ENCODE results near the gene TMEM50A.
A peak's percentile ranks its signal among the peaks of the same experiment; 100 is the strongest.
"Not testable (repeated sequence)": the region's sequence is repeated elsewhere in the genome, so short reads cannot be mapped to it uniquely, and the experiment has no call there.

Gene TMEM50A

DNA sequence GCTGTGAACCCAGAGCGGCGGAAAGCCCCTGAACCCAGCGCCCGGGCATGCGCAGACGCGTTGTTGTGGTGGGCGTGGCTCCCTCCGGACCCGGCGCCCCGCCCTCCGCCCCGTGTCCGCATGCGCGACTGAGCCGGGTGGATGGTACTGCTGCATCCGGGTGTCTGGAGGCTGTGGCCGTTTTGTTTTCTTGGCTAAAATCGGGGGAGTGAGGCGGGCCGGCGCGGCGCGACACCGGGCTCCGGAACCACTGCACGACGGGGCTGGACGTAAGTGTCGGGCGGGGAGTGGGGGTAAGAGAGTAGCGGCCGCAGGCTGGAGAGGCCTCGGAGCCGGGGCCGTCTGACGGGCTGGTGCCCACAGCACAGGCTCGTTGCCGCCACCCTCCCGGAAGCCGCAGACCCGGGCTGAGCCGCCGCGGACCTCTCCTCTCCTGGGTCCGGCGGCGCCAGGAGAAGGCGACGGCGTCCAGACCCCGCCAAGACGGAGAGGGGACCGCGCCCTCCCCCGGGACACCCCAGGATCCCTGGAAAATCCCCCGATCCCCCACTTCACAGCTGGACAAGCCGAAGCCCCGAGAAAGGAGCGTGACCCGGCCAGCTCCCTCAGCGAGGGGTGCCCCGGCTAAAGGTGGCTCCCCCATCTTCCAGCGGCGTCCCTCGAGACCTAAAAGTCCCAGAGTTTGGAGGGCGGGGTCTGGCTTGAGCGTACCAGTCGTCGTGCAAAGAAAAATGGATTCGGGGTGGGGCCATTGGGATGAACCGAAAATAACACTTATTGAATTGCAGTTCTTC lies at the start of gene TMEM50A:
Gene TMEM50A, plus strand, starts transcription at position 147 of the 794 bp plus-strand sequence. CDS start 2,153 bp downstream, outside the sequence.
- peak within 1 kb of the TSS; percentile 97 for H3K9ac ChIP-seq (ENCODE audit: low read length)
- H3K36me3 ChIP-seq (ENCODE audit: control insufficient read depth, insufficient read depth, low read length), result no peaks in the 10 kb centered on the region
- H3K4me3 ChIP-seq (ENCODE audit: low read length), result peak within 1 kb of the TSS; percentile 90
- no peaks in the 10 kb centered on the region for H3K9me3 ChIP-seq (ENCODE audit: control insufficient read depth, low read length)
- no peaks in the 10 kb centered on the region for H3K27me3 ChIP-seq (ENCODE audit: control insufficient read depth, insufficient read depth, low read length)
- no peaks in the 10 kb centered on the region for H3K4me1 ChIP-seq (ENCODE audit: control insufficient read depth, insufficient read depth, low read length)

DNA sequence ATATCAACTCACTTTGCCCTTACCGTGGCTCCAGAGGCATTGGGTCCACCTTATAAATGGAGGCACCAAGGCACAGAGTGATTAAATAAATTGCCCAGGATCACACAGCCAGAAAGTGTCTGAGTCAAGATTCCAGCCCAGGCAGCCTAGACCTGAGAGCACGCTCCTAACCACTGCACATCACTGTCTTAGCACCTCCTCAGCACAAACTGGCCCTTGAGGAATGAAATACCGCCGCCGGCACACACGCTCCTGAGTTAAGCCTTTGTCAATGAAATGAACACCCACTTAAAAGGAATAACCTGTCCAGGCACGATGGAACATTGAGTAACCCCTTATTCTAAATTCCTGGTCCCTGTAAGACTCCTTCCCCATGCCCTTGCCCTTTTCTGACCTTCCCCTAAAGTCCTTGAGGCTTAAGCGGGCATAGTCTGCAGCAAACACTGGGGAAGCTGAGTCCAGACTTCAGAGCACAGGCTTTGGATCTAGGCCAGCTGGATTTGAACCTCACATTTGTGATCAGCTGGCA lies 49.5 kb upstream of the TMEM50A start:
- not testable (repeated sequence) for H3K4me3 ChIP-seq (ENCODE audit: low read length); H3K36me3 ChIP-seq (ENCODE audit: control insufficient read depth, insufficient read depth, low read length); H3K4me1 ChIP-seq (ENCODE audit: control insufficient read depth, insufficient read depth, low read length); H3K27me3 ChIP-seq (ENCODE audit: control insufficient read depth, insufficient read depth, low read length); H3K9me3 ChIP-seq (ENCODE audit: control insufficient read depth, low read length); H3K9ac ChIP-seq (ENCODE audit: low read length)

- not testable (repeated sequence) for H3K4me1 ChIP-seq (ENCODE audit: control insufficient read depth, insufficient read depth, low read length); H3K9ac ChIP-seq (ENCODE audit: low read length); H3K27me3 ChIP-seq (ENCODE audit: control insufficient read depth, insufficient read depth, low read length); H3K36me3 ChIP-seq (ENCODE audit: control insufficient read depth, insufficient read depth, low read length); H3K9me3 ChIP-seq (ENCODE audit: control insufficient read depth, low read length); H3K4me3 ChIP-seq (ENCODE audit: low read length)
These were observed 48.1 kb upstream of the TMEM50A start for GRCh38 chr1:25290043-25290442.

GRCh38 chr1:25293426-25293825 lies 44.7 kb upstream of the TMEM50A start:
- not testable (repeated sequence) for H3K9me3 ChIP-seq (ENCODE audit: control insufficient read depth, low read length); H3K4me3 ChIP-seq (ENCODE audit: low read length); H3K9ac ChIP-seq (ENCODE audit: low read length); H3K4me1 ChIP-seq (ENCODE audit: control insufficient read depth, insufficient read depth, low read length); H3K36me3 ChIP-seq (ENCODE audit: control insufficient read depth, insufficient read depth, low read length); H3K27me3 ChIP-seq (ENCODE audit: control insufficient read depth, insufficient read depth, low read length)

- not testable (repeated sequence) for H3K4me1 ChIP-seq (ENCODE audit: control insufficient read depth, insufficient read depth, low read length); H3K36me3 ChIP-seq (ENCODE audit: control insufficient read depth, insufficient read depth, low read length); H3K9me3 ChIP-seq (ENCODE audit: control insufficient read depth, low read length); H3K9ac ChIP-seq (ENCODE audit: low read length); H3K4me3 ChIP-seq (ENCODE audit: low read length); H3K27me3 ChIP-seq (ENCODE audit: control insufficient read depth, insufficient read depth, low read length)
These were observed 43.0 kb upstream of the TMEM50A start for GRCh38 chr1:25294889-25295826.

GRCh38 chr1:25296501-25296900 lies 41.6 kb upstream of the TMEM50A start:
- H3K4me1 ChIP-seq (ENCODE audit: control insufficient read depth, insufficient read depth, low read length); H3K4me3 ChIP-seq (ENCODE audit: low read length); H3K9me3 ChIP-seq (ENCODE audit: control insufficient read depth, low read length); H3K36me3 ChIP-seq (ENCODE audit: control insufficient read depth, insufficient read depth, low read length); H3K9ac ChIP-seq (ENCODE audit: low read length); H3K27me3 ChIP-seq (ENCODE audit: control insufficient read depth, insufficient read depth, low read length): not testable (repeated sequence)

DNA sequence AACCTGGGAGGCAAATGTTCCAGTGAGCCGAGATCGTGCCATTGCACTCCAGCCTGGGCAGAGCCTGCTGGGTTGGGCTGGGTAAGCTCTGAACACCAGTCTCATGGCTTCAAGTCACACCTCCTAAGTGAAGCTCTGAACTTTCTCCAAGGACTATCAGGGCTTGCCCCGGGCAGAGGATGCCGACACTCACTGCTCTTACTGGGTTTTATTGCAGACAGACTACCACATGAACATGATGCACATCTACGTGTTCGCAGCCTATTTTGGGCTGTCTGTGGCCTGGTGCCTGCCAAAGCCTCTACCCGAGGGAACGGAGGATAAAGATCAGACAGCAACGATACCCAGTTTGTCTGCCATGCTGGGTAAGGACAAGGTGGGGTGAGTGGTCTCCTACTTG lies 37.4 kb upstream of the TMEM50A start:
- H3K27me3 ChIP-seq (ENCODE audit: control insufficient read depth, insufficient read depth, low read length); H3K9me3 ChIP-seq (ENCODE audit: control insufficient read depth, low read length); H3K4me1 ChIP-seq (ENCODE audit: control insufficient read depth, insufficient read depth, low read length); H3K9ac ChIP-seq (ENCODE audit: low read length); H3K4me3 ChIP-seq (ENCODE audit: low read length); H3K36me3 ChIP-seq (ENCODE audit: control insufficient read depth, insufficient read depth, low read length): not testable (repeated sequence)

DNA sequence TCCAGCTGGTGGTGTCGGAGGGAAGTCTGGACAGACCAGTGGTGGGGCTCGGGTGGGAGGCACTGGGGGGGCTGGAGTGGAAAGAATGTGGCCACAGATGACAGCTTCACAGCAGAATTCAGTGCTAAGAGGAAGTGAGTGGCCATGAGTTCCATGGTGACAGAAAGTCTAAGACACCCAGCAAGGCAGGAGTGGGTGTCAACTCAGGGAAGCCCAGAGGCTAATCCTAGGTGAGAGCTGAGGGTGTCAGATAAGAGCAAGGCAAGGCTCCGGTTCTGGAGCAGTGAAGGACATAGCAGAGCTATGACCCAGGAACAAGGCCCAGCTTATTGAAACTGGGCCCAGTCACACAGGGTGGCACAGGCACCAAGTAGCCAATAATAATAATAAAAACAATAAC lies 35.8 kb upstream of the TMEM50A start:
- H3K4me1 ChIP-seq (ENCODE audit: control insufficient read depth, insufficient read depth, low read length); H3K9ac ChIP-seq (ENCODE audit: low read length); H3K4me3 ChIP-seq (ENCODE audit: low read length); H3K27me3 ChIP-seq (ENCODE audit: control insufficient read depth, insufficient read depth, low read length); H3K9me3 ChIP-seq (ENCODE audit: control insufficient read depth, low read length); H3K36me3 ChIP-seq (ENCODE audit: control insufficient read depth, insufficient read depth, low read length): not testable (repeated sequence)

DNA sequence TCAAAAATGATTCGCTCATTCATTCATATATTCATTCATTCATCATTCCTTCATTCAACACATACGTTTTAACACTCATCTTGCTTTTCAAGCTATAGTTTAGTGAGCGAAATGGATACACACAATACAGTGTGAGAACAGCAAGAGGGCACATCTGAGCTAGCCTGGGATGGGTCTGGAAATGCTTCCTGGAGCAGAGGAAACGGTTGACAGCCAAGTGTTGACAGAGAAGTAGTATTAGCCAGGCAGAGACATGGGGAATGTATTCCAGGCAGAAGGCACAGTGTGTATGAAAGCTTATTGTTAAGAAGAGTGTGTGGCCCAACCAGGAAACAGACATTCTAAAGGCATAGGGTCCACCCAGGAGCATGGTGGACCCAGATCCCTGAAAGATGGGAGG lies 33.2 kb upstream of the TMEM50A start:
- not testable (repeated sequence) for H3K4me3 ChIP-seq (ENCODE audit: low read length); H3K36me3 ChIP-seq (ENCODE audit: control insufficient read depth, insufficient read depth, low read length); H3K9ac ChIP-seq (ENCODE audit: low read length); H3K9me3 ChIP-seq (ENCODE audit: control insufficient read depth, low read length); H3K4me1 ChIP-seq (ENCODE audit: control insufficient read depth, insufficient read depth, low read length); H3K27me3 ChIP-seq (ENCODE audit: control insufficient read depth, insufficient read depth, low read length)

GRCh38 chr1:25308168-25308567 lies 30.0 kb upstream of the TMEM50A start:
- not testable (repeated sequence) for H3K27me3 ChIP-seq (ENCODE audit: control insufficient read depth, insufficient read depth, low read length); H3K36me3 ChIP-seq (ENCODE audit: control insufficient read depth, insufficient read depth, low read length); H3K4me3 ChIP-seq (ENCODE audit: low read length); H3K4me1 ChIP-seq (ENCODE audit: control insufficient read depth, insufficient read depth, low read length); H3K9me3 ChIP-seq (ENCODE audit: control insufficient read depth, low read length); H3K9ac ChIP-seq (ENCODE audit: low read length)

GRCh38 chr1:25309085-25309484 lies 29.0 kb upstream of the TMEM50A start:
- not testable (repeated sequence) for H3K9me3 ChIP-seq (ENCODE audit: control insufficient read depth, low read length)

GRCh38 chr1:25309486-25309885 lies 28.6 kb upstream of the TMEM50A start:
- not testable (repeated sequence) for H3K9ac ChIP-seq (ENCODE audit: low read length); H3K27me3 ChIP-seq (ENCODE audit: control insufficient read depth, insufficient read depth, low read length); H3K4me3 ChIP-seq (ENCODE audit: low read length); H3K4me1 ChIP-seq (ENCODE audit: control insufficient read depth, insufficient read depth, low read length); H3K9me3 ChIP-seq (ENCODE audit: control insufficient read depth, low read length); H3K36me3 ChIP-seq (ENCODE audit: control insufficient read depth, insufficient read depth, low read length)

More at GRCh38 chr1:25309085-25309484, 29.0 kb upstream of the TMEM50A start:
- H3K9ac ChIP-seq (ENCODE audit: low read length); H3K36me3 ChIP-seq (ENCODE audit: control insufficient read depth, insufficient read depth, low read length); H3K4me1 ChIP-seq (ENCODE audit: control insufficient read depth, insufficient read depth, low read length); H3K27me3 ChIP-seq (ENCODE audit: control insufficient read depth, insufficient read depth, low read length); H3K4me3 ChIP-seq (ENCODE audit: low read length): not testable (repeated sequence)

All from mucosa of stomach (tissue), 1 donor.